ENCODE measurements around the gene GALNTL6. TPM values are rescaled to one million over a fixed set of nuclear protein-coding genes. Genes with fewer than 3 reads are reported as not detected.
A peak's percentile ranks its signal among the peaks of the same experiment; 100 is the strongest.

GALNTL6 gene
- total and polyA plus RNA-seq, 2 donors from 2014 or later, result 0.60 TPM; not detected in 1

- no peak for TF ChIP-seq CTCF (IDR thresholded peaks at IDR 0.05; ENCODE audit: borderline replicate concordance, extremely low read depth, insufficient read depth)
- DNase-seq, result no peak
- Histone ChIP-seq H3K4me1 (ENCODE audit: control insufficient read depth in 2 of 3, insufficient read depth in 2 of 3, low read depth in 1 of 3, low read length in 3 of 3) (no peaks in the 10 kb centered on the region), H3K4me3 (ENCODE audit: low read length in 3 of 3) (no peak overlapping the region), H3K9ac (ENCODE audit: low read length in 3 of 3) (no peak overlapping the region), H3K9me3 (ENCODE audit: control insufficient read depth in 2 of 3, insufficient read depth in 1 of 3, low read length in 3 of 3) (peaks cover 0 to 3% (median 0%) of the 10 kb centered on the region in 3 donors), H3K36me3 (ENCODE audit: control insufficient read depth in 2 of 3, insufficient read depth in 3 of 3, low read length in 3 of 3) (no peaks in the 10 kb centered on the region), H3K27ac (ENCODE audit: low read depth in 2 of 2, low read length in 2 of 2) (no peak overlapping the region), H3K27me3 (ENCODE audit: control insufficient read depth, insufficient read depth, low read length) (no peaks in the 10 kb centered on the region)
- intact Hi-C loops (cut with DNase I), result no loop called here
- no peak for FAIRE-seq
Observed at GRCh38 chr4:172480471-172480870, 667.3 kb downstream of the GALNTL6 start.

GRCh38 chr4:172481802-172482508 lies 668.8 kb downstream of the GALNTL6 start:
- H3K36me3 ChIP-seq (ENCODE audit: control insufficient read depth in 2 of 3, insufficient read depth in 3 of 3, low read length in 3 of 3), result no peaks in the 10 kb centered on the region
- TF ChIP-seq CTCF (IDR thresholded peaks at IDR 0.05; ENCODE audit: borderline replicate concordance, extremely low read depth, insufficient read depth), result no peak
- FAIRE-seq, result no peak
- no peaks in the 10 kb centered on the region for H3K27me3 ChIP-seq (ENCODE audit: control insufficient read depth, insufficient read depth, low read length)
- intact Hi-C loops (cut with DNase I), result no loop called here
- H3K4me3 ChIP-seq (ENCODE audit: low read length in 3 of 3), result no peak overlapping the region
- peak in 1 of 5 donors; percentile 57 for DNase-seq
- H3K9ac ChIP-seq (ENCODE audit: low read length in 3 of 3), result no peak overlapping the region
- H3K4me1 ChIP-seq (ENCODE audit: control insufficient read depth in 2 of 3, insufficient read depth in 2 of 3, low read depth in 1 of 3, low read length in 3 of 3), result no peaks in the 10 kb centered on the region
- no peak overlapping the region for H3K27ac ChIP-seq (ENCODE audit: low read depth in 2 of 2, low read length in 2 of 2)
- peaks cover 0 to 3% (median 0%) of the 10 kb centered on the region in 3 donors for H3K9me3 ChIP-seq (ENCODE audit: control insufficient read depth in 2 of 3, insufficient read depth in 1 of 3, low read length in 3 of 3)

- no peak for TF ChIP-seq CTCF (IDR thresholded peaks at IDR 0.05; ENCODE audit: borderline replicate concordance, extremely low read depth, insufficient read depth)
- H3K27me3 ChIP-seq (ENCODE audit: control insufficient read depth, insufficient read depth, low read length), result no peaks in the 10 kb centered on the region
- H3K9me3 ChIP-seq (ENCODE audit: control insufficient read depth in 2 of 3, insufficient read depth in 1 of 3, low read length in 3 of 3), result no peaks in the 10 kb centered on the region
- DNase-seq (no peak), FAIRE-seq (no peak)
- no peak overlapping the region for H3K9ac ChIP-seq (ENCODE audit: low read length in 3 of 3)
- H3K4me3 ChIP-seq (ENCODE audit: low read length in 3 of 3), result no peak overlapping the region
- no peaks in the 10 kb centered on the region for H3K4me1 ChIP-seq (ENCODE audit: control insufficient read depth in 2 of 3, insufficient read depth in 2 of 3, low read depth in 1 of 3, low read length in 3 of 3)
- intact Hi-C loops (cut with DNase I), result no loop called here
- no peaks in the 10 kb centered on the region for H3K36me3 ChIP-seq (ENCODE audit: control insufficient read depth in 2 of 3, insufficient read depth in 3 of 3, low read length in 3 of 3)
- H3K27ac ChIP-seq (ENCODE audit: low read depth in 2 of 2, low read length in 2 of 2), result no peak overlapping the region
Observed at GRCh38 chr4:172485007-172485406, 671.8 kb downstream of the GALNTL6 start.

All from kidney (tissue), 14 donors.